WI38 (cell line): ENCODE measurements around the gene RALGAPA2.

Source experiments
- H3K4me3 ChIP-seq: 2 replicates; pipeline ENCODE4 v1.5.1; 2011; ENCODE audit warnings: low read depth, mild to moderate bottlenecking, control low read depth, low read length
- TF ChIP-seq, protein P1 (sequence below): IDR thresholded peaks from 2 replicates; pipeline ENCODE4 v1.5.1; 2012; ENCODE audit warnings: low read depth, mild to moderate bottlenecking, control low read depth, low read length

RALGAPA2 gene

DNA sequence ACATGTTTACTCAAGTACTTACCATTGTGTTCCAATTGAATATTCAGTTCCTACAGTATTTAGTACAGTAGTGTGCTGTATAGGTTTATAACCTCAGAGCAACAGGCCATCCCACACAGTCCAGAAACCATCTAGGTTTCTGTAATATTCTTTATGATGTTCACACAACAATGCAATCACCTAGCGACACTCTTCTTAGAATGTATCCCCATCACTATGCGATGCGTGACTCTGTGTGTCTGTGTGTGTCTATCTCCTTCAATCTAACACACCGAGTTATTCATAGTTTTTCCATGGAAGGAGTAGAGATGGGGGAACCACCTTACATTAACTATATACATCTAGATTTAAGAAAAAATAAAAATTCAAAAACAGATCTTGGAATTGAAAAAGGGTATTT lies 182.8 kb downstream of the RALGAPA2 start:
- no peak overlapping the region for H3K4me3 ChIP-seq
- TF ChIP-seq, protein P1, sequence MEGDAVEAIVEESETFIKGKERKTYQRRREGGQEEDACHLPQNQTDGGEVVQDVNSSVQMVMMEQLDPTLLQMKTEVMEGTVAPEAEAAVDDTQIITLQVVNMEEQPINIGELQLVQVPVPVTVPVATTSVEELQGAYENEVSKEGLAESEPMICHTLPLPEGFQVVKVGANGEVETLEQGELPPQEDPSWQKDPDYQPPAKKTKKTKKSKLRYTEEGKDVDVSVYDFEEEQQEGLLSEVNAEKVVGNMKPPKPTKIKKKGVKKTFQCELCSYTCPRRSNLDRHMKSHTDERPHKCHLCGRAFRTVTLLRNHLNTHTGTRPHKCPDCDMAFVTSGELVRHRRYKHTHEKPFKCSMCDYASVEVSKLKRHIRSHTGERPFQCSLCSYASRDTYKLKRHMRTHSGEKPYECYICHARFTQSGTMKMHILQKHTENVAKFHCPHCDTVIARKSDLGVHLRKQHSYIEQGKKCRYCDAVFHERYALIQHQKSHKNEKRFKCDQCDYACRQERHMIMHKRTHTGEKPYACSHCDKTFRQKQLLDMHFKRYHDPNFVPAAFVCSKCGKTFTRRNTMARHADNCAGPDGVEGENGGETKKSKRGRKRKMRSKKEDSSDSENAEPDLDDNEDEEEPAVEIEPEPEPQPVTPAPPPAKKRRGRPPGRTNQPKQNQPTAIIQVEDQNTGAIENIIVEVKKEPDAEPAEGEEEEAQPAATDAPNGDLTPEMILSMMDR = no peak

DNA sequence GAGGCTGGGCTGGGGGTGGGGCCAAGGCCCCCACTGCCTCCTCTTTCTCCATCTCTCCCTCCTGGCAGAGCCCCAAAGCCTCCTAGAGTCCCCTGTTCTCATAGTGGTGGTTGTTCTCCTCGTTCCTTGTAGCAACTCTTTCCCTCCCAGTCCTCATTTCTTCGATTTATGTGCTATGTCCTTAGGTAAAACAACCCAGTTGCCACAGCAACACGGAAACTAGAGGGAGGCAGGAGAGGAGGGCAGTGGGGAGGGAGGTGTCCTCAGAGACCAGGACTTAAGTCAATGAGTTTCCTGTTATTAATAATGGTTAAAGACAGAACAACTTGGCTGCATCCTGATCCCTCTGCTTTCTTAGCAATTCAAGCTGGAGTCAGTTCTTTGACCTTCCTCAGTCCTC lies 183.6 kb downstream of the RALGAPA2 start:
- H3K4me3 ChIP-seq = no peak overlapping the region
- TF ChIP-seq, protein P1 = no peak

DNA sequence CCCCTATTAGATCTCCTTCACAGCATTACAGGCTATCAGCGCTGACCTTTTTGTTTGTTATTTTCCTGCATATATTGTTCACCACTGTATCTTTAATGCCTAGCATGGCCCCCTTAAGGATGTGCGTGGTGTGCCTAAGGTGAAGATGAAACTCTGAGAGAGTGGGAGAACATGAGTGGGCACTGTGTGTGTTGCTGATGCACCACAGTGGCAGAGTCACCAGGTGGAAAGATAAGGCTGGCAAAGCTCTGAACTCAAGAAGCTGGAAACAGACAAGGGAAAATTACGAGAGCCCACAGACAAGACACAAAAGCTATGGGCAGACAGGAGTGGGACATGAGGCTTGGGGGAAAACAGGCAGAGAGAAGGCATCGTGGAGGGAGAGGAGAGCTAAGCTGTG lies 184.8 kb downstream of the RALGAPA2 start:
- TF ChIP-seq, protein P1 = no peak
- H3K4me3 ChIP-seq = no peak overlapping the region

DNA sequence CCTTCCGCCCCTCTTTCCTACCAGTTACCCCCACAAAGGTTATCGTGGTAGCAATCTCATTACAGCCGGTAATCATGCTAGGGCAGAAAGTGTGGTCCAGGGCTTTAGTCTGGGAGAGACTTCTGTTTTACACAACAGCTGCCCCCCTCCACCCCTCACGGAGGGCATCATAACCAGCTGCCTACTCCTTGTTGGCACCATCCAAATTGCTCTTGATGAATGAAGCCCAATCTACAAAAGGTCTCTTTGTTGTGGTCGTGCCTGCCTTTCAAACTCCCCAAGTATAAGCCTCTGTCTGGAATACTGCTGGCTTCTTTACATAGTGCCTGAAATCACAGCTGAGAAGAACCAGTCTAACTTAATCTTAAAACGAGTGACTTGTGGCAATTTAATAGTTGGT lies 186.7 kb downstream of the RALGAPA2 start:
- TF ChIP-seq, protein P1 = no peak
- H3K4me3 ChIP-seq = no peak overlapping the region

DNA sequence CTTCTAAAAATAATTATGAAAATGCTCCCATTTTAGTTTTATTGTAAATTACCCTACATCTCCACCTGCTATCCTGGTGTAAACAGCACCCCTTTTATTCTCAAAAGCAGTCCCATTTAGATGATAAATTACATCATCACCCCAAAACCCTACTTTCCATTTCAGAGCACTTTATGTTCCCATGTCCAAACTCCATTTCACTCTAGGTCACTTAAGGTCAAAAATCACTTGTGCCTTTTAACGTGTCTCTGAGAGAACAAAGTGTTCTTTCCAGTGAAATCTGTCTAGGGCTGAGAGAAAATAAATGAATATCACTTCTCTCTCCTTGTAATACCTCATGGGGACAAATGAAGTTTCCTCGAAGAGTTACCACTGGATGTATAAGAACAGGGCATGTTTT lies 187.2 kb downstream of the RALGAPA2 start:
- H3K4me3 ChIP-seq = no peak overlapping the region
- TF ChIP-seq, protein P1 = no peak

DNA sequence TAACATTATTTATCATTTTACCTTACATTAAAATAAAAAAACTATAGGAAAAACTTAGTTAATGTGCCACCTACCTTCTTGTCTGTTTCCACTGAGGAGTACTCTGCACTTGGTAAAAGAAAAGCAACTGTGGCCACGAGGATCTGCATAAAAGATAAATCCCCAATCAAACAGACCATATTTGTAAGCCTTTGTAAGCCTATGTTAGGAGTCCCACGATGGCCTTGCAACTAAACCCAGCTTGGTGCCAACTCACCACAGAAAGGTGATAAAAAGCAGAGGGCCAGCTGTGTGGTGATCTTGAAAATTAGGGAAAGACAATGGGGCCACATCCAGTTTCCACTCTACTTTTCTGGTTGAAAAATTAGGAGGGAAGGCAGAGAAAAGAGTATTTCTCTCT lies 187.7 kb downstream of the RALGAPA2 start:
- TF ChIP-seq, protein P1 = no peak
- no peak overlapping the region for H3K4me3 ChIP-seq

DNA sequence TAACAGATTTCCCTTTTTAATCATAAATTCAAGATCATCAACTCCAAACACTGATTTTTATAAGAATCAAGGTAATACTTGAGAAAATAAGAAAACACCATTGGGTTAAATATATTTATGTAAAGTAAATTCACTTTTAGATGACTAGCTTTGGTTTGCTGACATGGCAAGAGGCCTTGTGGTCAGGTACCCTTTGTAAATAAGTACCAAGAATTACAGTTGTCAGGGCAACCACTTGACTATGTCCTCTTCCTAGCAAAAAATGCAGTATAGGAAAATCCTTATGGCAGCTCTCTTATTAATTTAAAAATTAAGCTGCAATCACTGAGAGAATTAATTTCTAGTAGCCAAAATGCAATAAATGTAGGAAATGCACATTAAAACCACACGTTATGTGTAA lies 190.7 kb downstream of the RALGAPA2 start:
- TF ChIP-seq, protein P1 = no peak
- no peak overlapping the region for H3K4me3 ChIP-seq

DNA sequence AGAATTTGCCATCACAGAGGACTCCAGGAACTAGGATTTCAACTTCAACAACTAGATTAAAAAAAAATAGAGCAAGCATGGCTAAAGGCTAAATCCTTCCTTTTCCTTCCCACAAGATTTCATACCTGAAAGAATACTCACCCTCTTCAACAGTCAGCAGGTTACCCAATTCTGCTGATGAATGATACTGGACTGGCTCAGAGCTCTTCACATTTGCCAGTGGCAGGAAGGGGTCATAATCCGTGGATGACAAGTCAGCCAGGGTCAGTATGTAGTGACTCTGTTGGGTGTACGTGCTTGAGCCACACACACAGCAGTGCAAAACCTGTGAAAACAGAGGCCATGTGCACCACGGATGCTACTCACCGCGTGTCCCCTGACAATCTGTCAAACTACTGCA lies 191.7 kb downstream of the RALGAPA2 start:
- TF ChIP-seq, protein P1 = no peak
- H3K4me3 ChIP-seq = no peak overlapping the region
